GM18498 (cell line): ENCODE measurements around the gene TMEM181.
"Not testable (repeated sequence)": the region's sequence is repeated elsewhere in the genome, so short reads cannot be mapped to it uniquely, and the experiment has no call there.

Experiments
- ATAC-seq: cut with Tn5 transposase; IDR thresholded peaks from one replicate; pipeline ENCODE4 v1.9.1; 2021; ENCODE audit warnings: mild to moderate bottlenecking, moderate library complexity; ENCODE audit not compliant: unreplicated experiment

TMEM181 gene

GRCh38 chr6:158536891-158537798, 22.7 kb upstream of the TMEM181 start:
- ATAC-seq: no peak

GRCh38 chr6:158538741-158539140, 21.1 kb upstream of the TMEM181 start:
- ATAC-seq: no peak

- ATAC-seq: no peak
Measured at GRCh38 chr6:158539413-158539812, 20.5 kb upstream of the TMEM181 start.

GRCh38 chr6:158539881-158540280, 20.0 kb upstream of the TMEM181 start:
- ATAC-seq: no peak

- no peak for ATAC-seq
Measured at GRCh38 chr6:158543606-158544185, 16.2 kb upstream of the TMEM181 start.

- ATAC-seq: no peak
Measured at GRCh38 chr6:158544428-158544827, 15.5 kb upstream of the TMEM181 start.

- ATAC-seq: no peak
Measured at GRCh38 chr6:158545043-158545966, 14.6 kb upstream of the TMEM181 start.

- ATAC-seq: no peak
Measured at GRCh38 chr6:158548418-158549161, 11.3 kb upstream of the TMEM181 start.

GRCh38 chr6:158552055-158552795, 7.7 kb upstream of the TMEM181 start:
- ATAC-seq: no peak

- ATAC-seq: no peak
Measured at GRCh38 chr6:158552796-158553138, 7.1 kb upstream of the TMEM181 start.

- no peak for ATAC-seq
Measured at GRCh38 chr6:158554611-158555361, 5.1 kb upstream of the TMEM181 start.

GRCh38 chr6:158556113-158556512, 3.8 kb upstream of the TMEM181 start:
- no peak for ATAC-seq

GRCh38 chr6:158557110-158557509, 2.8 kb upstream of the TMEM181 start:
- not testable (repeated sequence) for ATAC-seq

- no peak for ATAC-seq
Measured at GRCh38 chr6:158557927-158558326, 2.0 kb upstream of the TMEM181 start.

- ATAC-seq: no peak
Measured at GRCh38 chr6:158558415-158559306, 1.2 kb upstream of the TMEM181 start.

- no peak for ATAC-seq
Measured at GRCh38 chr6:158559338-158559894, 475 bp upstream of the TMEM181 start.

GRCh38 chr6:158560836-158561320, 987 bp downstream of the TMEM181 start:
- no peak for ATAC-seq
